ENCODE measurements around the gene LACTBL1.

The LACTBL1 gene

DNA sequence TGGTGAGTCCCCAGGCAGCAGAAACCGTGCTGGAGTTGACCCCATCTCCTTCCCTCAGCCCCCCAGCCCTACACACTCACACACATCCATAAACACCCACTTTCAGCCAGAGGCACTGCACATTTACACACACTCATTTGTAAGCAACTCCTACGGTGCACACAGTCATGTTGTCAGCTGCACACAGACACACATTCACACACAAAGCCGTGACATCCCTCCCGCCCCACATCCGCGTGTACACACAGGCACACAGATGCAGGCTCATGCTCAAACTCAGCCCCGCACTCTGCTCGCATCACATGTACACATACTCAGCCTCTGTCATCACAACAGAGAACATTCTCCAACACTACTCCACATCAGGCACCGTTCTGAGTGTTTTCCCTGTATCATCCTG lies 47.6 kb downstream of the LACTBL1 start:
- no peak for DNase-seq (ENCODE audit: low read depth in 1 of 2, low spot score in 1 of 2)
- no peak for TF ChIP-seq SPI1 (IDR thresholded peaks at IDR 0.05; ENCODE audit: borderline replicate concordance, low read depth)
- TF ChIP-seq POLR2AphosphoS5 (IDR thresholded peaks at IDR 0.05; ENCODE audit: low read depth) = no peak
- TF ChIP-seq, protein P1, sequence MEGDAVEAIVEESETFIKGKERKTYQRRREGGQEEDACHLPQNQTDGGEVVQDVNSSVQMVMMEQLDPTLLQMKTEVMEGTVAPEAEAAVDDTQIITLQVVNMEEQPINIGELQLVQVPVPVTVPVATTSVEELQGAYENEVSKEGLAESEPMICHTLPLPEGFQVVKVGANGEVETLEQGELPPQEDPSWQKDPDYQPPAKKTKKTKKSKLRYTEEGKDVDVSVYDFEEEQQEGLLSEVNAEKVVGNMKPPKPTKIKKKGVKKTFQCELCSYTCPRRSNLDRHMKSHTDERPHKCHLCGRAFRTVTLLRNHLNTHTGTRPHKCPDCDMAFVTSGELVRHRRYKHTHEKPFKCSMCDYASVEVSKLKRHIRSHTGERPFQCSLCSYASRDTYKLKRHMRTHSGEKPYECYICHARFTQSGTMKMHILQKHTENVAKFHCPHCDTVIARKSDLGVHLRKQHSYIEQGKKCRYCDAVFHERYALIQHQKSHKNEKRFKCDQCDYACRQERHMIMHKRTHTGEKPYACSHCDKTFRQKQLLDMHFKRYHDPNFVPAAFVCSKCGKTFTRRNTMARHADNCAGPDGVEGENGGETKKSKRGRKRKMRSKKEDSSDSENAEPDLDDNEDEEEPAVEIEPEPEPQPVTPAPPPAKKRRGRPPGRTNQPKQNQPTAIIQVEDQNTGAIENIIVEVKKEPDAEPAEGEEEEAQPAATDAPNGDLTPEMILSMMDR (IDR thresholded peaks at IDR 0.05; ENCODE audit: insufficient read depth, low read length) = no peak
- TF ChIP-seq GABPA (IDR thresholded peaks at IDR 0.05; ENCODE audit: low read depth) = no peak
- TF ChIP-seq, protein P2, sequence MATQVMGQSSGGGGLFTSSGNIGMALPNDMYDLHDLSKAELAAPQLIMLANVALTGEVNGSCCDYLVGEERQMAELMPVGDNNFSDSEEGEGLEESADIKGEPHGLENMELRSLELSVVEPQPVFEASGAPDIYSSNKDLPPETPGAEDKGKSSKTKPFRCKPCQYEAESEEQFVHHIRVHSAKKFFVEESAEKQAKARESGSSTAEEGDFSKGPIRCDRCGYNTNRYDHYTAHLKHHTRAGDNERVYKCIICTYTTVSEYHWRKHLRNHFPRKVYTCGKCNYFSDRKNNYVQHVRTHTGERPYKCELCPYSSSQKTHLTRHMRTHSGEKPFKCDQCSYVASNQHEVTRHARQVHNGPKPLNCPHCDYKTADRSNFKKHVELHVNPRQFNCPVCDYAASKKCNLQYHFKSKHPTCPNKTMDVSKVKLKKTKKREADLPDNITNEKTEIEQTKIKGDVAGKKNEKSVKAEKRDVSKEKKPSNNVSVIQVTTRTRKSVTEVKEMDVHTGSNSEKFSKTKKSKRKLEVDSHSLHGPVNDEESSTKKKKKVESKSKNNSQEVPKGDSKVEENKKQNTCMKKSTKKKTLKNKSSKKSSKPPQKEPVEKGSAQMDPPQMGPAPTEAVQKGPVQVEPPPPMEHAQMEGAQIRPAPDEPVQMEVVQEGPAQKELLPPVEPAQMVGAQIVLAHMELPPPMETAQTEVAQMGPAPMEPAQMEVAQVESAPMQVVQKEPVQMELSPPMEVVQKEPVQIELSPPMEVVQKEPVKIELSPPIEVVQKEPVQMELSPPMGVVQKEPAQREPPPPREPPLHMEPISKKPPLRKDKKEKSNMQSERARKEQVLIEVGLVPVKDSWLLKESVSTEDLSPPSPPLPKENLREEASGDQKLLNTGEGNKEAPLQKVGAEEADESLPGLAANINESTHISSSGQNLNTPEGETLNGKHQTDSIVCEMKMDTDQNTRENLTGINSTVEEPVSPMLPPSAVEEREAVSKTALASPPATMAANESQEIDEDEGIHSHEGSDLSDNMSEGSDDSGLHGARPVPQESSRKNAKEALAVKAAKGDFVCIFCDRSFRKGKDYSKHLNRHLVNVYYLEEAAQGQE (IDR thresholded peaks at IDR 0.05; ENCODE audit: insufficient replicate concordance, low read depth) = no peak
- H3K27me3 ChIP-seq (ENCODE audit: insufficient read depth, poor library complexity, severe bottlenecking) = no peaks in the 10 kb centered on the region
- no peak overlapping the region for H3K27ac ChIP-seq (replicated peaks)
- no peak overlapping the region for H3K4me3 ChIP-seq (replicated peaks; ENCODE audit: insufficient read depth, low read length)

DNA sequence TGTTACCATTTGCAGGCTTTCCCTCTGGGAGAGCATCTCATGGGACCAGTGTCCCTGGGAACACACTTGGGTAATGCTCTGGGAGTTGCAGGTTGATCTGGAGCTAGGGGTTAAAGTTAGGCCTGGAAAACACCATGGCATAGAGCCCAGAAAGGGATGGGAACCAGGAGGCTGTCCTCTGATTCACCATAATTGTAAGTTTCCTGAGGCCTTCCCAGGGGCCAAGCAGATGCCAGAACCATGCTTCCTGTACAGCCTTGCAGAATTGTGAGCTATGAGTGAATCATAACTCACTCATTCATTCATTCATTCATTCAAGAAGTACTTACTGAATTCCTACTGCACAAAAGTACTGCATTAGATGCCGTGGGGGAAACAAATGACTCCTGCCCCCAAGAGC lies 50.0 kb downstream of the LACTBL1 start:
- TF ChIP-seq GABPA (IDR thresholded peaks at IDR 0.05; ENCODE audit: low read depth) (no peak), POLR2AphosphoS5 (IDR thresholded peaks at IDR 0.05; ENCODE audit: low read depth) (no peak), SPI1 (IDR thresholded peaks at IDR 0.05; ENCODE audit: borderline replicate concordance, low read depth) (no peak)
- TF ChIP-seq, protein P2 (IDR thresholded peaks at IDR 0.05; ENCODE audit: insufficient replicate concordance, low read depth) = no peak
- TF ChIP-seq, protein P1 (IDR thresholded peaks at IDR 0.05; ENCODE audit: insufficient read depth, low read length) = no peak
- no peak for DNase-seq (ENCODE audit: low read depth in 1 of 2, low spot score in 1 of 2)

DNA sequence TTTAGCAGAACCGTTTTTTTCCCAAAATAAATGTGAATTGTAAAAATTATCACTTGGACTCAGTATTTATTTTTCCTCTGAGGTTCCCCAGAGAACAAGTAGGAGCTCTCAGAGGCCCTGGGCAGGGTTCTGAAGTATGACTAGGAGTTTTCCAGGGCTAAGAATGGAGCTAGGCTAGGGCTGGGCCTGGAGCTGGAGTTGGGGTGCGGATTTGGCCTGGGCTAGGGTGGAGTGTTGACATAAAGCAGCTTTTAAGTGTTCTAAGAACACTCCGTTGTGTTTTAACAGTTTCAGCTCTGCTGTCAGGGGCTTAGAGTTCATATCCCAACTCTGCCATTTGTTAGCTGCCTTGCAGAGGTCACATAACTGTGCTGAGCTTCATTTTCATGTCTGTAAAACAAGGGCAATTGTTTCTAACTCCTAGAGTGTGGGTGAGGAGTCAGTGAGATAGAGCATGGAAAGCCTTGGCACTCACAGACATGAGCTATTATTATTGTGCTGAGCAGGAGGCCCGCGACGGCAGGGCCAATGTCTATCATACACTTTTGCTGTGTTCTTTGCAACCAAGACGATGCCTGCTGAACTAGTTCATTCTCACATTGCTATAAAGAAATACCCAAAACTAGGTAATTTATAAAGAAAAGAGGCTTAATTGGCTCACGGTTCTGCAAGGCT lies 51.1 kb downstream of the LACTBL1 start:
- no peak overlapping the region for H3K27ac ChIP-seq (replicated peaks)
- DNase-seq (ENCODE audit: low read depth in 1 of 2, low spot score in 1 of 2) = no peak
- H3K27me3 ChIP-seq (ENCODE audit: insufficient read depth, poor library complexity, severe bottlenecking) = no peaks in the 10 kb centered on the region
- TF ChIP-seq GABPA (IDR thresholded peaks at IDR 0.05; ENCODE audit: low read depth) = no peak
- TF ChIP-seq, protein P1 (IDR thresholded peaks at IDR 0.05; ENCODE audit: insufficient read depth, low read length) = no peak
- TF ChIP-seq SPI1 (IDR thresholded peaks at IDR 0.05; ENCODE audit: borderline replicate concordance, low read depth) = no peak
- TF ChIP-seq, protein P2 (IDR thresholded peaks at IDR 0.05; ENCODE audit: insufficient replicate concordance, low read depth) = no peak
- no peak for TF ChIP-seq POLR2AphosphoS5 (IDR thresholded peaks at IDR 0.05; ENCODE audit: low read depth)
- no peak overlapping the region for H3K4me3 ChIP-seq (replicated peaks; ENCODE audit: insufficient read depth, low read length)

More for the DNA sequence above, 50.0 kb downstream of the LACTBL1 start:
- no peak overlapping the region for H3K27ac ChIP-seq (replicated peaks)
- H3K27me3 ChIP-seq (ENCODE audit: insufficient read depth, poor library complexity, severe bottlenecking) = no peaks in the 10 kb centered on the region
- no peak overlapping the region for H3K4me3 ChIP-seq (replicated peaks; ENCODE audit: insufficient read depth, low read length)
